OCI-LY1 (cell line): ENCODE measurements around the gene METTL9.

Experiments
- EZH2 ChIP-seq: fragments of 200-600 bp; sonication (generic), shearing (Covaris generic); IDR thresholded peaks from 2 replicates; pipeline ENCODE4 v1.8.0; 2017; ENCODE audit warnings: borderline replicate concordance, mixed run types, mild to moderate bottlenecking, antibody characterized with exemption, low read length, moderate library complexity, mixed read lengths
- TF ChIP-seq, protein P1 (sequence below): fragments of 200-600 bp; sonication (generic), shearing (Covaris generic); IDR thresholded peaks from 2 replicates; pipeline ENCODE4 v1.5.1; 2017; ENCODE audit warnings: mild to moderate bottlenecking, antibody characterized with exemption, low read length, moderate library complexity, mixed read lengths

GRCh38 chr16:21697032-21697431 is 97.7 kb downstream of the METTL9 start:
- TF ChIP-seq, protein P1, sequence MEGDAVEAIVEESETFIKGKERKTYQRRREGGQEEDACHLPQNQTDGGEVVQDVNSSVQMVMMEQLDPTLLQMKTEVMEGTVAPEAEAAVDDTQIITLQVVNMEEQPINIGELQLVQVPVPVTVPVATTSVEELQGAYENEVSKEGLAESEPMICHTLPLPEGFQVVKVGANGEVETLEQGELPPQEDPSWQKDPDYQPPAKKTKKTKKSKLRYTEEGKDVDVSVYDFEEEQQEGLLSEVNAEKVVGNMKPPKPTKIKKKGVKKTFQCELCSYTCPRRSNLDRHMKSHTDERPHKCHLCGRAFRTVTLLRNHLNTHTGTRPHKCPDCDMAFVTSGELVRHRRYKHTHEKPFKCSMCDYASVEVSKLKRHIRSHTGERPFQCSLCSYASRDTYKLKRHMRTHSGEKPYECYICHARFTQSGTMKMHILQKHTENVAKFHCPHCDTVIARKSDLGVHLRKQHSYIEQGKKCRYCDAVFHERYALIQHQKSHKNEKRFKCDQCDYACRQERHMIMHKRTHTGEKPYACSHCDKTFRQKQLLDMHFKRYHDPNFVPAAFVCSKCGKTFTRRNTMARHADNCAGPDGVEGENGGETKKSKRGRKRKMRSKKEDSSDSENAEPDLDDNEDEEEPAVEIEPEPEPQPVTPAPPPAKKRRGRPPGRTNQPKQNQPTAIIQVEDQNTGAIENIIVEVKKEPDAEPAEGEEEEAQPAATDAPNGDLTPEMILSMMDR: no peak
- no peak for TF ChIP-seq EZH2
